DND-41 (cell line): ENCODE data around the gene PAX6.

ENCODE experiments used
- ATAC-seq: fragments of 200-7000 bp; cut with Tn5 transposase; 3 replicates; pipeline ENCODE4 v1.9.1; 2021; ENCODE audit warnings: low read depth; ENCODE audit not compliant: insufficient read depth
- DNase-seq: peaks from one replicate; pipeline ENCODE4 v3.0.0-alpha.2; 2020
- H2AFZ ChIP-seq: 2 replicates; pipeline ENCODE4 v1.6.0; 2012; ENCODE audit warnings: low read depth, low read length
- H3K27ac ChIP-seq: 2 replicates; pipeline ENCODE4 v1.5.1; 2012; ENCODE audit warnings: low read length, inconsistent platforms
- H3K27me3 ChIP-seq: fragments of 200-600 bp; sonication (generic); 2 replicates; pipeline ENCODE4 v1.6.0; 2012; ENCODE audit warnings: low read length, mild to moderate bottlenecking, inconsistent platforms; ENCODE audit not compliant: insufficient read depth, poor library complexity
- H3K36me3 ChIP-seq: 2 replicates; pipeline ENCODE4 v1.5.1; 2012; ENCODE audit warnings: low read length, inconsistent platforms; ENCODE audit not compliant: insufficient read depth
- H3K4me1 ChIP-seq: 2 replicates; pipeline ENCODE4 v1.5.1; 2012; ENCODE audit warnings: mild to moderate bottlenecking, low read length; ENCODE audit not compliant: insufficient read depth
- H3K4me2 ChIP-seq: 2 replicates; pipeline ENCODE4 v1.6.0; 2012; ENCODE audit warnings: mild to moderate bottlenecking, moderate library complexity, low read length, inconsistent platforms; ENCODE audit not compliant: insufficient read depth
- H3K4me3 ChIP-seq, 2 experiments: fragments of 200-600 bp in 1 of 2; shearing (Covaris generic) in 1 of 2; 2 replicates each; pipeline ENCODE4 v1.5.1; 2012 to 2016; ENCODE audit warnings: inconsistent platforms in 2 of 2, low read length in 2 of 2, mild to moderate bottlenecking in 2 of 2, low read depth in 1 of 2, moderate library complexity in 1 of 2
- H3K79me2 ChIP-seq: 2 replicates; pipeline ENCODE4 v1.6.0; 2012; ENCODE audit warnings: low read length, inconsistent platforms; ENCODE audit not compliant: insufficient read depth
- H3K9ac ChIP-seq: 2 replicates; pipeline ENCODE4 v1.6.0; 2012; ENCODE audit warnings: low read depth, mild to moderate bottlenecking, inconsistent platforms, low read length, moderate library complexity
- H3K9me3 ChIP-seq: 2 replicates; pipeline ENCODE4 v1.5.1; 2012; ENCODE audit warnings: low read length, moderate library complexity, mild to moderate bottlenecking, inconsistent platforms; ENCODE audit not compliant: insufficient read depth, severe bottlenecking
- H4K20me1 ChIP-seq: 2 replicates; pipeline ENCODE4 v1.6.0; 2012; ENCODE audit warnings: low read length; ENCODE audit not compliant: insufficient read depth
- CTCF ChIP-seq: IDR thresholded peaks from 2 replicates; pipeline ENCODE4 v1.5.1; 2012; ENCODE audit warnings: borderline replicate concordance, low read length, moderate library complexity, mild to moderate bottlenecking; ENCODE audit not compliant: poor library complexity, severe bottlenecking; ENCODE audit errors: extremely low read depth
- EZH2 ChIP-seq: IDR thresholded peaks from 3 replicates; pipeline ENCODE4 v1.6.1; 2012; ENCODE audit warnings: borderline replicate concordance, low read depth, mild to moderate bottlenecking, moderate library complexity, low read length, inconsistent platforms; ENCODE audit not compliant: severe bottlenecking

The PAX6 gene

DNA sequence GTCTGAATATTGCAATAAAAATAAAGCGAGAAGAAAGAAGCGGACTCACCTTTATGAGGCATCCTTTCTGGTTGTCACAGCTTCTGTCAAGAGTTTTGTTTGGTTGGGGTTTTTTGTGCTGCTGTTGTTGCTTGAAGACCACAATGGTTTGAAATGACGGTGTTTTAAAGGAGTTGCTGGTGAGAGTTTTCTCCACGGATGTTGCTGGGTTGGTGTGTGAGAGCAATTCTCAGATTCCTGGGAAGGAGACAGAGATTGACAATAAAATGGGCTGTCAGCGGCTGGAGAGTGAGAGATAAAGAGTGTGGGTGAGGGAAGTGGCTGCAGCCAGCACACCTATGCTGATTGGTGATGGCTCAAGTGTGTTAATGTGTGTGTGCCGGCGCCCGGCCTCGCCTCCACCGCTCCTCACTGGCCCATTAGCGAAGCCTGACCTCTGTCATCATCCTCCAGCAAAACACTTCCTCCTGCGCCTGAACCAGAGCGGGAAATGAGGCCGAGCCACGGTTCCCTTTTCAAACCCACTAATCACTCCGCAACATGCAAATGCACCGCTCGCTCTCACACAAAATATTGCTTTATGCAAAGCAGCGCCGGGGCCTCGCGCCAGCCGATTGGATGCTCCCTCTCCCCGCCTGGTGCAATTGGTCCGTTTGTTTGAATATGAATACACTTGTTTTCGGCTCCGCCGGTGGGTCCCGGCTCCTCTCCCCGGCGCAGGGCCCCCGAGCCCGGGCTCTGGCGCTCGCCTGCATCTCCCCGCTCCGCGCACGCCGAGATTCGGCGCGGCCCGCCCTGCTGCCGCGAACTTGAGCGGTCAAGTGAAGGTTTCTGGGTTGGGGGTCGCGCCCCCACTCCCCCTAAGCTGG, at the start of gene PAX6:
PAX6 (minus strand) TSS at position 544 of the 869 bp plus-strand sequence. CDS start 4,911 bp downstream, outside the sequence.
- H3K9me3 ChIP-seq, result no peaks in the 10 kb centered on the region
- no peaks in the 10 kb centered on the region for H3K4me1 ChIP-seq
- no peak within 1 kb of the TSS for H3K4me3 ChIP-seq
- no peaks in the 10 kb centered on the region for H4K20me1 ChIP-seq
- no peaks in the 10 kb centered on the region for H3K79me2 ChIP-seq
- TF ChIP-seq EZH2 (no peak), CTCF (no peak)
- no peak within 1 kb of the TSS for H3K27ac ChIP-seq
- no peak within 1 kb of the TSS for H3K9ac ChIP-seq
- no peak within 1 kb of the TSS for H2AFZ ChIP-seq
- H3K36me3 ChIP-seq, result no peaks in the 10 kb centered on the region
- no peak within 1 kb of the TSS for H3K4me2 ChIP-seq
- no peak for DNase-seq
- no peak for ATAC-seq
- peaks cover 14% of the 10 kb centered on the region for H3K27me3 ChIP-seq

GRCh38 chr11:31860391-31860790, 49.3 kb upstream of the PAX6 start:
- no peak overlapping the region for H3K27ac ChIP-seq
- peaks cover 5% of the 10 kb centered on the region for H3K27me3 ChIP-seq
- no peaks in the 10 kb centered on the region for H3K36me3 ChIP-seq
- H3K4me1 ChIP-seq, result no peaks in the 10 kb centered on the region
- H4K20me1 ChIP-seq, result no peaks in the 10 kb centered on the region
- ATAC-seq, result no peak
- no peak overlapping the region for H3K4me2 ChIP-seq
- DNase-seq, result no peak
- H3K9ac ChIP-seq, result no peak overlapping the region
- no peak overlapping the region for H3K4me3 ChIP-seq
- TF ChIP-seq CTCF, result no peak
- no peak for TF ChIP-seq EZH2
- no peaks in the 10 kb centered on the region for H3K79me2 ChIP-seq
- H3K9me3 ChIP-seq, result no peaks in the 10 kb centered on the region
- no peak overlapping the region for H2AFZ ChIP-seq

DNA sequence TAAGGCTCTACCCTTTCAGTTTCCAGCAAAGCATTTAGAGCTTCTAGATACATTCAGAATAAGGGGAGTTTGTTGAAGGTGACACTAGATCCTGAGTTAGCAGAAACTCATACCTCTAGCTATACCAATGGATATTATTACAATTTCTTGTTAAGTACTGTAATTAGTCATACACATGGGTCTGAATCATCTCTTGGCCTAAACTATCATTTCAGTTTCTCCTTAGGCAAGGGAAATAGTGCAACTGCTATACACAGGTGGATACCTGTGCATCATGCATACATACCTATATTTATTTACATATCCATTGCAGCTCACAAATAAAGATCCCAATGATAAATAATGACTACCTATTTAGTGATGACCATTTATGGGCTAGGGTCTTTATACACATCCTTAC, 45.1 kb upstream of the PAX6 start:
- no peak overlapping the region for H3K9ac ChIP-seq
- H3K27ac ChIP-seq, result no peak overlapping the region
- no peaks in the 10 kb centered on the region for H3K27me3 ChIP-seq
- no peaks in the 10 kb centered on the region for H3K4me1 ChIP-seq
- H3K79me2 ChIP-seq, result no peaks in the 10 kb centered on the region
- H3K4me2 ChIP-seq, result no peak overlapping the region
- no peaks in the 10 kb centered on the region for H3K9me3 ChIP-seq
- H3K4me3 ChIP-seq, result no peak overlapping the region
- H2AFZ ChIP-seq, result no peak overlapping the region
- H3K36me3 ChIP-seq, result no peaks in the 10 kb centered on the region
- no peak for DNase-seq
- no peak for ATAC-seq
- TF ChIP-seq EZH2, result no peak
- TF ChIP-seq CTCF, result no peak
- no peaks in the 10 kb centered on the region for H4K20me1 ChIP-seq

DNA sequence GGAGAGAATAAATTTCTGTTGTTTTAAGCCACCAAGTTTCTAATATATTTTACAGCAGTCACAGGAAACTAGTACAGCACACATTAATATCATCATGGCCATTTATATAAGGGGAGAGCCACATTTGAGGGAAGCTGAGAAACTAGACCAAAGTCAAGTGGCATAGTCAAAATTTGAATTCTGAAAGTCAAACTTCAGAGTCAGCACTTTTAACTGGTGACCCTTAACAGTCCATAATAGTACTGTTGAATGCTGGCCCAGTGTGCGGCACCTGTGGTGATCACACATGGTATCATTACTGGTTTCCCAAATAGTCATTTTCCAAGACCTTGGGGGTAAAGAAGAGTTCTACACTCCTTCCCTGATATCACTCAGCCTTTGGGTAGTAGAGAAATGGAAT, 44.3 kb upstream of the PAX6 start:
- ATAC-seq (no peak), DNase-seq (no peak)
- Histone ChIP-seq H3K79me2 (no peaks in the 10 kb centered on the region), H4K20me1 (no peaks in the 10 kb centered on the region), H2AFZ (no peak overlapping the region), H3K9ac (no peak overlapping the region), H3K4me3 (no peak overlapping the region), H3K4me2 (no peak overlapping the region), H3K27me3 (no peaks in the 10 kb centered on the region), H3K36me3 (no peaks in the 10 kb centered on the region), H3K9me3 (no peaks in the 10 kb centered on the region), H3K27ac (no peak overlapping the region), H3K4me1 (no peaks in the 10 kb centered on the region)
- no peak for TF ChIP-seq EZH2
- TF ChIP-seq CTCF, result no peak
